Amygdala (tissue), 56 donors: ENCODE measurements around the gene PRKCH.
"Not testable (repeated sequence)": the region's sequence is repeated elsewhere in the genome, so short reads cannot be mapped to it uniquely, and the experiment has no call there.

ENCODE experiments used
- DNase-seq, 56 donors: peaks; one replicate each; lab custom pipeline; 2025; lab: John Stamatoyannopoulos, UW

Gene PRKCH

DNA sequence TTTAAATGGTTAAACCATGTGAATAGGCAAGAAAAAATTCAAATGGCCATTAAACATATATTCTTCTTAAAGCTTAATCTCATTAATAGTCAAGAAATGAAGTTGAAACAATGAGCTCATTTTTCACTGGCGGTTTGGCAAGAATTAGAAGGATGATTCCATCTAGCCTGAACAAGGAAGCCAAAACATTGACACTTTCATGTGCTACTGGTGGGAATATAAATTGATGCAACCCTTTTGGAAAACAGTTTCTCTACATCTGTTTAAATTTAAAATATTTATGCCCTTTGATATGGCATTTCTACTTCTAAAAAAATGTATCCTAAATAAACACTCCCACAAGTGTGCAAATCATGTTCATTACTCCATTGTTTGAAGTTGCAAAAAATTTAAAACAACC is 199.2 kb downstream of the PRKCH start:
- DNase-seq = no peak

DNA sequence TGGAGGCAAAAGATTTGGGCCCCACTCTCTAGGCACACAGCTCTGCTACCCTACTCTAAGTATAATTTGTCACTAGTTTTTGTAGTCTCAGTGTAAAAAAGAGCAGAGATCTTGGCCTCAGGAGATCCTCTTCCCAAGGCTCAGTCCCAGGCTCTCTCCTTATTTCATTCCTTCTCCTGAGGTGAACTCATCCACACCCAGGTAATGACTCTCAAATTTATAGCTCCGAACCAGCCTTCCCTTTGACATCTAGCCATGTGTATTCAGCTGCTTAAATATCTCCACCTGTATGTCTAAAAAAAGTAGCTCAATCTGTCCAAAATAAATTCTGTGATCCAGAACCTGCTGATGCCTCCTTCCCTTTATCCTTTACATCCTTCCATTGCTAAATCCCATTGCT is 200.4 kb downstream of the PRKCH start:
- DNase-seq = no peak

GRCh38 chr14:61523751-61524150 is 202.4 kb downstream of the PRKCH start:
- no peak for DNase-seq

- no peak for DNase-seq
Measured at GRCh38 chr14:61524211-61524806, 202.9 kb downstream of the PRKCH start.

GRCh38 chr14:61524936-61525292 is 203.5 kb downstream of the PRKCH start:
- no peak for DNase-seq

GRCh38 chr14:61525293-61526011 is 204.1 kb downstream of the PRKCH start:
- peak in 15 of 56 donors; percentile 8 to 54 (median 28) for DNase-seq

- no peak for DNase-seq
Measured at GRCh38 chr14:61526405-61527312, 205.3 kb downstream of the PRKCH start.

DNA sequence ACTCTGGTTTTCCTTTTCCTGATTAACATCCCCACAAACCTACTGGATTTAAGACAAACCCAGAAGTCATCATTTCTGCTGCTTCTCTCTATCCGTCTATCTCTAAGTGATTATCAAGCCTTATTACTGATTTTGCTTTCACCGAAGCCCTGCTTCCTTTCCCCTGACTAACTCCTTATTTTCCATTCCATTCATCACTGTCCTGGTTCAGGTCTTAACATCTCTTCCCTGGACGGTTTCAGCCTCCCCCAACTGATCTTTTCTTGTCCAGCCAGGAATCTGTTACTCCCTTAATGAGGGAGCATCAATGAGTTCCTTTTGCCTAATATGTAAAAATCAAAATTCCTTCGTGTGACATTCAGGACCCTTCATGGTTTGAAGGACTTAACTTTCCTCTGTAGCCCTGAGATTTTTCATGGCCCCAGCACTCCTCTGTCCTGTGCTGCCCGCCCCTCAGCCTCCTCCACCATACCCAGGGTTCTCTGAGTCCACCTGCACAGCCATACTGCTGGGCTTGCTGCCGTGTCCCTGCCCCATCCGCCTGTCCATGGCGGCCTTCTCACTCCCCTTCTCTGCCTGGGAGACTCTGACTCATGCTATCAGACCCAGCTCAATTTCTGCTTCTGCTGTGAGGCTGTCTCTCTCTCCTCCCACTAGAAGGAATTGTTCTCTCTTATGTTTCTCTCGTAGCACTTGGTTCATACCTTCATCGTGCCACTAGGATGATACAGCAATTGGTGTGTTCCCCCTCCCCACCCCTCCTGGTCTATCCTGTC is 206.1 kb downstream of the PRKCH start:
- DNase-seq = no peak

- no peak for DNase-seq
Measured at GRCh38 chr14:61528591-61529021, 207.2 kb downstream of the PRKCH start.

DNA sequence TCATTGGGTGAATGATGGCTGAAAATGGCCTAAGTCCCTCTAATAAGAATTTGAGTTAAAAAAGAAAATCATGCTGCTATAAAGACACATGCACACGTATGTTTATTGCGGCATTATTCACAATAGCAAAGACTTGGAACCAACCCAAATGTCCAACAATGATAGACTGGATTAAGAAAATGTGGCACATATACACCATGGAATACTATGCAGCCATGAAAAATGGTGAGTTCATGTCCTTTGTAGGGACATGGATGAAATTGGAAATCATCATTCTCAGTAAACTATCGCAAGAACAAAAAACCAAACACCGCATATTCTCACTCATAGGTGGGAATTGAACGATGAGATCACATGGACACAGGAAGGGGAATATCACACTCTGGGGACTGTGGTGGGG is 208.0 kb downstream of the PRKCH start:
- not testable (repeated sequence) for DNase-seq

- no peak for DNase-seq
Measured at GRCh38 chr14:61530296-61530695, 208.9 kb downstream of the PRKCH start.

GRCh38 chr14:61530896-61531295 is 209.5 kb downstream of the PRKCH start:
- DNase-seq = no peak

DNA sequence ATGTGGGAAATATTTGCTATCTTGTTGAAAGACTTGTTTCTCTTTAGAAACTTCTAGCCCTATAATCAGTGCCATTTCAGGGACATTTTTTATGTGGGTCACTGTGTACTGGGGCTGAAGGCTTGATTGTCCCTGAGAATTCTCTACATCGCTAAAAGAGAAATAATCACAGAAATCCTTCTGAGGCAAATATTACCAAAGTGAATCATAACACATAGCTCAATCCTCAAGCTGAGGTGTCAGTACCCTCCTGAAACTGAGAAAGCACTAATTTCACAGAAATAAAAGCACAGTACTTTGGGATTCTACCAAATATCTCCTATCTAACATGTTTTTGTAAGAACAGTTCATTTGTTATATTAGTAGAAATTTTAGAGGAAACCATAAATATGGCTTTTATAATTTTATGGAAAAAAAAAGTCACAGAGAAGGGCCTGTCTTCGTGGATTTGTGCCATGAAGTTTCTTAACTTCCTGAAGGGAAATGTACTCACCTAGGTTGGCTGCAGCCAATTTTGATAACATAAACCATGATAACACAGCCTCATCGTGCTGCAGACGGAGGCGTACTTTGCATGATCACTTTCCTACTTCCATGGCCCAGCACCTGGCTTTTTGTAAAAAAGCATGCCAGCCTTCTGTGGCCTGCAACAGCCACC is 210.2 kb downstream of the PRKCH start:
- no peak for DNase-seq

GRCh38 chr14:61532123-61532505 is 210.7 kb downstream of the PRKCH start:
- no peak for DNase-seq

- no peak for DNase-seq
Measured at GRCh38 chr14:61532763-61533162, 211.4 kb downstream of the PRKCH start.

GRCh38 chr14:61533513-61534255 is 212.3 kb downstream of the PRKCH start:
- DNase-seq = no peak

DNA sequence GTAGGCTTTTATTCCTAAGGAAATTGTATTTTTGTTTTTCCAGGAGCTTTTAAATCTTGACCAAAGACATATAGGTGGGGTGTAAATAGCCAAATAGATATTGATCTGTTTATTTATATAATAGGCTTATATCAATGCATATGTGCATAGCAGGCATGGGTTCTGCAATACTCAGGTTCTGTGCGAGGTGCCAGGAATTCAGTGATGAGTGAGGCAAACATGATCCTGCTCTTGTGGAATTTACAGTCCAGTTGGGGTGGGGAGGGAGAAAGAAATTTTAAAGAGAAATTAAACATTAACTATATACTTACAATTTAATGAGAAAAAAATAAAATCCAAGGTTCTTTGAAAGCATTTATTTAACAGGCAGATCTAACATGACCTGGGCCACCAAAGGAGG is 213.7 kb downstream of the PRKCH start:
- DNase-seq = no peak

DNA sequence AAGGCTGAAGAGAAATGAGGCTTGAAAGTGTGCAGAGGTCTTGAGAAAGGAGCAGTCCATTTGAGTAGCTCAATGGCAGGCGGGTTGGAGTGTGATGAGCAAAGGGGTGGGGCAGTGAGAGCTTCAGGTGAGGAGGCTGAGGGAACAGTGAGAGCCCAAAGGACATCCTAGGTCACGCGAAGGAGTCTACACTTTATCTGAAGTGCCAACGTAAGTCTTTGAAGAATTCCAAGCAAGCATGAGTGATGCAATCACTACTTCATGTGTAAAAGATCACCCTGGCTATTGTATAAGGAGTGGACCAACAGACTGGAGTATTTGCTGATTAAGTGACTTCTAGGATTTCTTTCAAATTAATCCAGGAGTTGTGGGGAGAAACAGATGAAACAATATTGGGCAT is 214.1 kb downstream of the PRKCH start:
- DNase-seq = no peak
